GM12874 (cell line): ENCODE results near the gene RNF217.

Experiments used
- TF ChIP-seq, protein P1 (sequence below): IDR thresholded peaks from 2 replicates; pipeline ENCODE4 v1.5.1; 2011; ENCODE audit warnings: low read depth, mild to moderate bottlenecking, control low read depth, low read length, moderate library complexity; ENCODE audit not compliant: insufficient read depth

Gene RNF217

DNA sequence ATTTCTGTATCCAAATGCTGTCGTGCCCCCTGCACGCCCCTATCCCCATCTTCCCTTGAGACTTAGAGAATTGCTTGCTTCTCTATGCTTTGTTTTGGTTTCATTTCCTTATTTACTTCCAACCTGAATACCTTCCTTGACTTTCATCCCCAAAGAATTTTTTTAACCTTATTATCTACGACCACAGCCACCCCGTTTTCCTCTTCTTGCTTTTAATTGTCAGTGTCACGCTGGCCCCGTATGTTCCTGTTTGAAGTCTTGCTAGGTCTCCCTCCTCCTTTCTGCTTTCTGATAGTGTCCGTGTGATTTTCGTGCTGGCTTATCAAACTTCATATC is 40.1 kb downstream of the RNF217 start:
- TF ChIP-seq, protein P1, sequence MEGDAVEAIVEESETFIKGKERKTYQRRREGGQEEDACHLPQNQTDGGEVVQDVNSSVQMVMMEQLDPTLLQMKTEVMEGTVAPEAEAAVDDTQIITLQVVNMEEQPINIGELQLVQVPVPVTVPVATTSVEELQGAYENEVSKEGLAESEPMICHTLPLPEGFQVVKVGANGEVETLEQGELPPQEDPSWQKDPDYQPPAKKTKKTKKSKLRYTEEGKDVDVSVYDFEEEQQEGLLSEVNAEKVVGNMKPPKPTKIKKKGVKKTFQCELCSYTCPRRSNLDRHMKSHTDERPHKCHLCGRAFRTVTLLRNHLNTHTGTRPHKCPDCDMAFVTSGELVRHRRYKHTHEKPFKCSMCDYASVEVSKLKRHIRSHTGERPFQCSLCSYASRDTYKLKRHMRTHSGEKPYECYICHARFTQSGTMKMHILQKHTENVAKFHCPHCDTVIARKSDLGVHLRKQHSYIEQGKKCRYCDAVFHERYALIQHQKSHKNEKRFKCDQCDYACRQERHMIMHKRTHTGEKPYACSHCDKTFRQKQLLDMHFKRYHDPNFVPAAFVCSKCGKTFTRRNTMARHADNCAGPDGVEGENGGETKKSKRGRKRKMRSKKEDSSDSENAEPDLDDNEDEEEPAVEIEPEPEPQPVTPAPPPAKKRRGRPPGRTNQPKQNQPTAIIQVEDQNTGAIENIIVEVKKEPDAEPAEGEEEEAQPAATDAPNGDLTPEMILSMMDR: no peak

- TF ChIP-seq, protein P1: no peak
These were observed 40.8 kb downstream of the RNF217 start for GRCh38 chr6:125003070-125003469.

GRCh38 chr6:125004198-125004597 is 42.0 kb downstream of the RNF217 start:
- TF ChIP-seq, protein P1: no peak

GRCh38 chr6:125004797-125005595 is 42.8 kb downstream of the RNF217 start:
- TF ChIP-seq, protein P1: no peak

GRCh38 chr6:125008261-125008703 is 46.0 kb downstream of the RNF217 start:
- TF ChIP-seq, protein P1: no peak

DNA sequence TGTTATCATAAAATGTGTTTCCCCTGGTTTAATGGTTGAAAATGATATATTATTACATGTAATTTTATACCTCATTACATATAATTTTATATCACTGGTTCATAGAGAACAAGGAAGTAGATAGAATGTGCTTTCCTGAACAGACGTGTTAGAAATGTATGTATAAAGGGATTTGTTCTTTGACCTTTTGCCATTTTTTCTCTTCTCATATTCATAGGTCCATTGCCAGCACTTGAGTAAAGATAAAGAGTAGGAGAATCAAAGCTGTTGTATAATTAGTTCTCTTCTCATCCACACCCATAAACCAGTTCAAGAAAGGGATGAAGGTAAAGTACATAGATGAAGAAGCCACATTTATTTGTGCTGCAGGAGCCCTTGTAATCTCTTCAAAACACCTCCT is 46.7 kb downstream of the RNF217 start:
- TF ChIP-seq, protein P1: no peak

- TF ChIP-seq, protein P1: no peak
These were observed 47.3 kb downstream of the RNF217 start for GRCh38 chr6:125009578-125009977.
